HEK293 (cell line): ENCODE results near the gene SCN7A.

Experiments
- CTCF ChIA-PET: fragments of 350-600 bp; formaldehyde crosslinking; extraction: SDS; loops from one replicate; lab custom pipeline; 2021; ENCODE audit warnings: antibody characterized with exemption; lab: Yijun Ruan, JAX
- POLR2A ChIA-PET: fragments of 300-600 bp; formaldehyde crosslinking; extraction: SDS; loops from one replicate; lab custom pipeline; 2020; ENCODE audit warnings: antibody characterized with exemption, inconsistent platforms; lab: Yijun Ruan, JAX
- H3K27ac ChIP-seq: fragments of 200-500 bp; sonication (Bioruptor generic); 2 replicates; pipeline ENCODE4 v1.5.1; 2014; ENCODE audit warnings: low read depth, low read length, control low read depth, inconsistent platforms; ENCODE audit errors: extremely low read depth
- H3K36me3 ChIP-seq, 2 experiments: fragments of 200-500 bp in 1 of 2; sonication (Bioruptor generic) in 1 of 2; 1 replicate in 1 of 2; 2 replicates in 1 of 2; pipeline ENCODE4 v1.5.1; 2014 to 2017; ENCODE audit warnings: inconsistent platforms in 2 of 2, low read length in 2 of 2; ENCODE audit not compliant: control insufficient read depth in 2 of 2, insufficient read depth in 1 of 2
- H3K4me1 ChIP-seq: fragments of 200-500 bp; sonication (Bioruptor generic); 2 replicates; pipeline ENCODE4 v1.5.1; 2014; ENCODE audit warnings: mild to moderate bottlenecking, low read length, inconsistent platforms; ENCODE audit not compliant: control insufficient read depth, insufficient read depth
- H3K4me3 ChIP-seq: 2 replicates; pipeline ENCODE4 v1.5.1; 2011; ENCODE audit warnings: low read depth, mild to moderate bottlenecking, control low read depth, low read length, moderate library complexity
- H3K9me3 ChIP-seq: fragments of 200-500 bp; sonication (Bioruptor generic); 2 replicates; pipeline ENCODE4 v1.5.1; 2014; ENCODE audit warnings: low read depth, low read length, inconsistent platforms; ENCODE audit not compliant: control insufficient read depth, insufficient read depth
- PRDM10 ChIP-seq: fragments of 450-650 bp; formaldehyde crosslinking; IDR thresholded peaks from 2 replicates; pipeline ENCODE4 v1.5.1; 2016; ENCODE audit warnings: missing biosample characterization, missing genetic modification characterization
- REST ChIP-seq: fragments of 450-650 bp; formaldehyde crosslinking; IDR thresholded peaks from 2 replicates; pipeline ENCODE4 v1.5.1; 2016; ENCODE audit warnings: missing biosample characterization, missing genetic modification characterization
- ZBTB1 ChIP-seq: fragments of 450-650 bp; formaldehyde crosslinking; IDR thresholded peaks from 2 replicates; pipeline ENCODE4 v1.5.1; 2016; ENCODE audit warnings: missing biosample characterization, missing genetic modification characterization
- ZNF114 ChIP-seq: fragments of 450-650 bp; formaldehyde crosslinking; IDR thresholded peaks from 2 replicates; pipeline ENCODE4 v1.5.0; 2017; ENCODE audit warnings: missing biosample characterization, missing genetic modification characterization
- ZNF571 ChIP-seq: fragments of 450-650 bp; formaldehyde crosslinking; IDR thresholded peaks from 2 replicates; pipeline ENCODE4 v1.5.0; 2017; ENCODE audit warnings: missing biosample characterization, missing genetic modification characterization
- ZNF585B ChIP-seq: fragments of 450-650 bp; formaldehyde crosslinking; IDR thresholded peaks from 2 replicates; pipeline ENCODE4 v1.5.1; 2016; ENCODE audit warnings: missing biosample characterization, missing genetic modification characterization
- ZNF596 ChIP-seq: fragments of 450-650 bp; IDR thresholded peaks from 2 replicates; pipeline ENCODE4 v1.5.0; 2018; ENCODE audit warnings: missing biosample characterization, mild to moderate bottlenecking, missing genetic modification characterization, moderate library complexity
- ZNF610 ChIP-seq: fragments of 450-650 bp; formaldehyde crosslinking; IDR thresholded peaks from 2 replicates; pipeline ENCODE4 v1.5.1; 2016; ENCODE audit warnings: missing biosample characterization, missing genetic modification characterization, borderline replicate concordance
- ZNF76 ChIP-seq: fragments of 450-650 bp; formaldehyde crosslinking; IDR thresholded peaks from 2 replicates; pipeline ENCODE4; 2016; ENCODE audit warnings: low read depth, missing biosample characterization, missing genetic modification characterization, borderline replicate concordance
- ZNF785 ChIP-seq: fragments of 450-650 bp; formaldehyde crosslinking; IDR thresholded peaks from 2 replicates; pipeline ENCODE4 v1.5.1; 2016; ENCODE audit warnings: missing biosample characterization, missing genetic modification characterization
- TF ChIP-seq, protein P1 (sequence below): IDR thresholded peaks from 2 replicates; pipeline ENCODE4 v1.6.1; 2011; ENCODE audit warnings: mild to moderate bottlenecking, low read depth, low read length, borderline replicate concordance
- TF ChIP-seq, protein P2 (sequence below): fragments of 450-650 bp; formaldehyde crosslinking; IDR thresholded peaks from 2 replicates; pipeline ENCODE4 v1.5.1; 2016; ENCODE audit warnings: missing biosample characterization, missing genetic modification characterization, borderline replicate concordance
- TF ChIP-seq, protein P3 (sequence below): fragments of 450-650 bp; formaldehyde crosslinking; IDR thresholded peaks from 2 replicates; pipeline ENCODE4 v1.5.1; 2017; ENCODE audit warnings: missing biosample characterization, missing genetic modification characterization
- TF ChIP-seq, protein P4 (sequence below): fragments of 450-650 bp; formaldehyde crosslinking; conservative IDR thresholded peaks from 2 replicates; pipeline ENCODE4 v1.5.1; 2016; ENCODE audit warnings: low read depth, missing biosample characterization, missing genetic modification characterization
- TF ChIP-seq, protein P5 (sequence below): fragments of 450-650 bp; formaldehyde crosslinking; IDR thresholded peaks from 2 replicates; pipeline ENCODE4 v1.5.1; 2016; ENCODE audit warnings: missing biosample characterization, missing genetic modification characterization

SCN7A gene

GRCh38 chr2:166432331-166432730 is 61.7 kb downstream of the SCN7A start:
- Histone ChIP-seq H3K4me3 (no peak overlapping the region), H3K4me1 (no peaks in the 10 kb centered on the region), H3K9me3 (no peaks in the 10 kb centered on the region), H3K36me3 (no peaks in the 10 kb centered on the region), H3K27ac (no peak overlapping the region)
- CTCF ChIA-PET, result interaction anchor here (1.1 kb wide), 1 partner anchor 14 kb away, joined by 3 read pairs; no protein-coding TSS in a partner anchor
- TF ChIP-seq, protein P1, sequence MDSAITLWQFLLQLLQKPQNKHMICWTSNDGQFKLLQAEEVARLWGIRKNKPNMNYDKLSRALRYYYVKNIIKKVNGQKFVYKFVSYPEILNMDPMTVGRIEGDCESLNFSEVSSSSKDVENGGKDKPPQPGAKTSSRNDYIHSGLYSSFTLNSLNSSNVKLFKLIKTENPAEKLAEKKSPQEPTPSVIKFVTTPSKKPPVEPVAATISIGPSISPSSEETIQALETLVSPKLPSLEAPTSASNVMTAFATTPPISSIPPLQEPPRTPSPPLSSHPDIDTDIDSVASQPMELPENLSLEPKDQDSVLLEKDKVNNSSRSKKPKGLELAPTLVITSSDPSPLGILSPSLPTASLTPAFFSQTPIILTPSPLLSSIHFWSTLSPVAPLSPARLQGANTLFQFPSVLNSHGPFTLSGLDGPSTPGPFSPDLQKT, result no peak
- TF ChIP-seq ZNF596 (tag by site-specific recombination) (no peak), ZNF585B (no peak), ZNF114 (tag by site-specific recombination) (no peak)
- POLR2A ChIA-PET, result no interaction called here

DNA sequence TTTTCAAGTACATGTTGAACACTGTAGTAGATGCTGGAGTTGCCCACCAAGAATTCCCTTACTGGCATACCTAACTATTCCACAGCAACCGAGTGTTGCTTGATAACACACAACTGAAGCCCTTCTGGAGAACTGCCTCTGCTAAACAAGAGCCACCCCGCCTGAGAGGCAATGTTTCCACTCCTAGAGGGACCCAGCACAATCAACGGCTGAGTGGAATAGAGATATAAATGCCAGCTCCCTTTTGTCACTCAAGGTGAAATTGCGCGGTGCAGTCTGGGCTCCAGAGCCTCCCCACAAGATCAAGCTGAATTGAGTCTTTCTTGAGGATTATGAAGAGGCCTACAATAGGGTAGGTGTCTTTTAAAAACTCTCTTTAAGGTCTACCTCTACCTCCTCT is 69.2 kb downstream of the SCN7A start:
- POLR2A ChIA-PET, result interaction anchor here (0.6 kb wide), 1 partner anchor 270 kb away, joined by 3 read pairs; no protein-coding TSS in a partner anchor
- CTCF ChIA-PET, result interaction anchor here (0.7 to 1.1 kb wide), 5 partner anchors 11 to 92 kb away, joined by 3 read pairs; no protein-coding TSS in a partner anchor
- Histone ChIP-seq H3K9me3 (no peaks in the 10 kb centered on the region), H3K27ac (no peak overlapping the region), H3K4me3 (no peak overlapping the region), H3K4me1 (no peaks in the 10 kb centered on the region), H3K36me3 (no peaks in the 10 kb centered on the region)
- TF ChIP-seq REST (tag by site-specific recombination) (no peak), ZNF76 (tag by site-specific recombination) (no peak), ZNF610 (no peak), ZNF785 (tag by site-specific recombination) (no peak), ZNF571 (tag by site-specific recombination) (no peak), PRDM10 (tag by site-specific recombination) (no peak), ZBTB1 (tag by site-specific recombination) (no peak)
- TF ChIP-seq, protein P2, sequence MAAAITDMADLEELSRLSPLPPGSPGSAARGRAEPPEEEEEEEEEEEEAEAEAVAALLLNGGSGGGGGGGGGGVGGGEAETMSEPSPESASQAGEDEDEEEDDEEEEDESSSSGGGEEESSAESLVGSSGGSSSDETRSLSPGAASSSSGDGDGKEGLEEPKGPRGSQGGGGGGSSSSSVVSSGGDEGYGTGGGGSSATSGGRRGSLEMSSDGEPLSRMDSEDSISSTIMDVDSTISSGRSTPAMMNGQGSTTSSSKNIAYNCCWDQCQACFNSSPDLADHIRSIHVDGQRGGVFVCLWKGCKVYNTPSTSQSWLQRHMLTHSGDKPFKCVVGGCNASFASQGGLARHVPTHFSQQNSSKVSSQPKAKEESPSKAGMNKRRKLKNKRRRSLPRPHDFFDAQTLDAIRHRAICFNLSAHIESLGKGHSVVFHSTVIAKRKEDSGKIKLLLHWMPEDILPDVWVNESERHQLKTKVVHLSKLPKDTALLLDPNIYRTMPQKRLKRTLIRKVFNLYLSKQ (tag by site-specific recombination), result no peak
- TF ChIP-seq, protein P3, sequence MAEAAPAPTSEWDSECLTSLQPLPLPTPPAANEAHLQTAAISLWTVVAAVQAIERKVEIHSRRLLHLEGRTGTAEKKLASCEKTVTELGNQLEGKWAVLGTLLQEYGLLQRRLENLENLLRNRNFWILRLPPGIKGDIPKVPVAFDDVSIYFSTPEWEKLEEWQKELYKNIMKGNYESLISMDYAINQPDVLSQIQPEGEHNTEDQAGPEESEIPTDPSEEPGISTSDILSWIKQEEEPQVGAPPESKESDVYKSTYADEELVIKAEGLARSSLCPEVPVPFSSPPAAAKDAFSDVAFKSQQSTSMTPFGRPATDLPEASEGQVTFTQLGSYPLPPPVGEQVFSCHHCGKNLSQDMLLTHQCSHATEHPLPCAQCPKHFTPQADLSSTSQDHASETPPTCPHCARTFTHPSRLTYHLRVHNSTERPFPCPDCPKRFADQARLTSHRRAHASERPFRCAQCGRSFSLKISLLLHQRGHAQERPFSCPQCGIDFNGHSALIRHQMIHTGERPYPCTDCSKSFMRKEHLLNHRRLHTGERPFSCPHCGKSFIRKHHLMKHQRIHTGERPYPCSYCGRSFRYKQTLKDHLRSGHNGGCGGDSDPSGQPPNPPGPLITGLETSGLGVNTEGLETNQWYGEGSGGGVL (tag by site-specific recombination), result no peak
- TF ChIP-seq, protein P4, sequence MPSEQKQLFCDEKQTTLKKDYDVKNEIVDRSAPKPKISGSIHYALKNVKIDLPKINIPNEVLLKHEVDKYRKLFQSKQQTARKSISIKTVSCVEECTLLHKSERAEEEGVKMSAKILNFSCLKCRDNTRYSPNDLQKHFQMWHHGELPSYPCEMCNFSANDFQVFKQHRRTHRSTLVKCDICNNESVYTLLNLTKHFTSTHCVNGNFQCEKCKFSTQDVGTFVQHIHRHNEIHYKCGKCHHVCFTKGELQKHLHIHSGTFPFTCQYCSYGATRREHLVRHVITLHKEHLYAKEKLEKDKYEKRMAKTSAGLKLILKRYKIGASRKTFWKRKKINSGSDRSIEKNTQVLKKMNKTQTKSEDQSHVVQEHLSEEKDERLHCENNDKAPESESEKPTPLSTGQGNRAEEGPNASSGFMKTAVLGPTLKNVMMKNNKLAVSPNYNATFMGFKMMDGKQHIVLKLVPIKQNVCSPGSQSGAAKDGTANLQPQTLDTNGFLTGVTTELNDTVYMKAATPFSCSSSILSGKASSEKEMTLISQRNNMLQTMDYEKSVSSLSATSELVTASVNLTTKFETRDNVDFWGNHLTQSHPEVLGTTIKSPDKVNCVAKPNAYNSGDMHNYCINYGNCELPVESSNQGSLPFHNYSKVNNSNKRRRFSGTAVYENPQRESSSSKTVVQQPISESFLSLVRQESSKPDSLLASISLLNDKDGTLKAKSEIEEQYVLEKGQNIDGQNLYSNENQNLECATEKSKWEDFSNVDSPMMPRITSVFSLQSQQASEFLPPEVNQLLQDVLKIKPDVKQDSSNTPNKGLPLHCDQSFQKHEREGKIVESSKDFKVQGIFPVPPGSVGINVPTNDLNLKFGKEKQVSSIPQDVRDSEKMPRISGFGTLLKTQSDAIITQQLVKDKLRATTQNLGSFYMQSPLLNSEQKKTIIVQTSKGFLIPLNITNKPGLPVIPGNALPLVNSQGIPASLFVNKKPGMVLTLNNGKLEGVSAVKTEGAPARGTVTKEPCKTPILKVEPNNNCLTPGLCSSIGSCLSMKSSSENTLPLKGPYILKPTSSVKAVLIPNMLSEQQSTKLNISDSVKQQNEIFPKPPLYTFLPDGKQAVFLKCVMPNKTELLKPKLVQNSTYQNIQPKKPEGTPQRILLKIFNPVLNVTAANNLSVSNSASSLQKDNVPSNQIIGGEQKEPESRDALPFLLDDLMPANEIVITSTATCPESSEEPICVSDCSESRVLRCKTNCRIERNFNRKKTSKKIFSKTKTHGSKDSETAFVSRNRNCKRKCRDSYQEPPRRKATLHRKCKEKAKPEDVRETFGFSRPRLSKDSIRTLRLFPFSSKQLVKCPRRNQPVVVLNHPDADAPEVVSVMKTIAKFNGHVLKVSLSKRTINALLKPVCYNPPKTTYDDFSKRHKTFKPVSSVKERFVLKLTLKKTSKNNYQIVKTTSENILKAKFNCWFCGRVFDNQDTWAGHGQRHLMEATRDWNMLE, result no peak
- TF ChIP-seq, protein P5, sequence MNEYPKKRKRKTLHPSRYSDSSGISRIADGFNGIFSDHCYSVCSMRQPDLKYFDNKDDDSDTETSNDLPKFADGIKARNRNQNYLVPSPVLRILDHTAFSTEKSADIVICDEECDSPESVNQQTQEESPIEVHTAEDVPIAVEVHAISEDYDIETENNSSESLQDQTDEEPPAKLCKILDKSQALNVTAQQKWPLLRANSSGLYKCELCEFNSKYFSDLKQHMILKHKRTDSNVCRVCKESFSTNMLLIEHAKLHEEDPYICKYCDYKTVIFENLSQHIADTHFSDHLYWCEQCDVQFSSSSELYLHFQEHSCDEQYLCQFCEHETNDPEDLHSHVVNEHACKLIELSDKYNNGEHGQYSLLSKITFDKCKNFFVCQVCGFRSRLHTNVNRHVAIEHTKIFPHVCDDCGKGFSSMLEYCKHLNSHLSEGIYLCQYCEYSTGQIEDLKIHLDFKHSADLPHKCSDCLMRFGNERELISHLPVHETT, result no peak
